HCT116 (cell line): ENCODE measurements around the gene CHRNB4. TPM values are rescaled to one million over a fixed set of nuclear protein-coding genes. Genes with fewer than 3 reads are reported as not detected.

Experiments used
- ATAC-seq: fragments of 200-7000 bp; cut with Tn5 transposase; 2 replicates; pipeline ENCODE4 v1.9.1; 2020; ENCODE audit warnings: mild to moderate bottlenecking, moderate library complexity
- BruUV-seq: library from RNA; stranded (reverse); fragments of 400-500 nt; replicated peaks from 2 replicates; lab custom pipeline; 2021; lab: Mats Ljungman, UMichigan
- CTCF ChIA-PET: fragments of 300-600 bp; sonication (Branson Sonifier 250); formaldehyde crosslinking; loops from one replicate; lab custom pipeline; 2021; ENCODE audit warnings: antibody characterized with exemption; lab: Charles Lee
- POLR2A ChIA-PET: fragments of 300-600, 350-600 bp; sonication (Branson Sonifier 250); formaldehyde crosslinking; loops from one replicate; lab custom pipeline; 2021; ENCODE audit warnings: antibody characterized with exemption; lab: Charles Lee
- RAD21 ChIA-PET, 2 experiments: fragments of 300-600 bp; sonication (Branson Sonifier 250); formaldehyde crosslinking; loops; one replicate each; lab custom pipeline; 2023; ENCODE audit warnings: low total read pairs in 2 of 2; ENCODE audit not compliant: uncharacterized antibody in 2 of 2, unreplicated experiment in 2 of 2, low non-redundant PET in 1 of 2; lab: Charles Lee
- DNase-seq: peaks from one replicate; pipeline ENCODE4 v3.0.0-alpha.2; 2010; ENCODE audit warnings: low read depth, low spot score
- H2AFZ ChIP-seq: fragments of 200-600 bp; shearing (Covaris generic), sonication (generic); 2 replicates; pipeline ENCODE4 v1.6.1; 2017; ENCODE audit warnings: low read depth, mixed run types, mixed read lengths, antibody characterized with exemption, low read length; ENCODE audit not compliant: poor library complexity, severe bottlenecking
- H3K27ac ChIP-seq: 2 replicates; pipeline ENCODE4 v1.5.1; 2012; ENCODE audit warnings: low read depth, low read length
- H3K27me3 ChIP-seq: fragments of 200-600 bp; sonication (generic); 2 replicates; pipeline ENCODE4 v1.6.1; 2016; ENCODE audit warnings: mixed run types, low read length, mixed read lengths; ENCODE audit not compliant: insufficient read depth
- H3K36me3 ChIP-seq, 2 experiments: fragments of 200-500 bp in 1 of 2; fragments of 200-600 bp in 1 of 2; sonication (Bioruptor generic) in 1 of 2; sonication (generic) in 1 of 2; 2 replicates each; pipeline versions ENCODE4 v1.5.1 to v1.6.1; 2014 to 2016; ENCODE audit warnings: low read length in 2 of 2, inconsistent platforms in 1 of 2, mixed read lengths in 1 of 2, mixed run types in 1 of 2; ENCODE audit not compliant: insufficient read depth in 2 of 2, control insufficient read depth in 1 of 2
- H3K4me1 ChIP-seq, 2 experiments: fragments of 200-600 bp in 1 of 2; sonication (generic) in 1 of 2; 2 replicates each; pipeline versions ENCODE4 v1.5.1 to v1.6.1; 2012 to 2017; ENCODE audit warnings: low read length in 2 of 2, inconsistent platforms in 1 of 2, mild to moderate bottlenecking in 1 of 2, mixed read lengths in 1 of 2, mixed run types in 1 of 2, moderate library complexity in 1 of 2; ENCODE audit not compliant: insufficient read depth in 2 of 2, control insufficient read depth in 1 of 2
- H3K4me2 ChIP-seq: fragments of 200-600 bp; sonication (generic); 2 replicates; pipeline ENCODE4 v1.6.1; 2017; ENCODE audit warnings: mixed run types, low read length, mixed read lengths
- H3K4me3 ChIP-seq, 2 experiments: fragments of 200-600 bp in 1 of 2; sonication (generic) in 1 of 2; replicated peaks in 1 of 2; 2 replicates each; pipeline ENCODE4 v1.5.1; 2011 to 2016; ENCODE audit warnings: low read length in 2 of 2, control low read depth in 1 of 2, low read depth in 1 of 2, mild to moderate bottlenecking in 1 of 2, mixed read lengths in 1 of 2, mixed run types in 1 of 2
- H3K79me2 ChIP-seq: fragments of 200-600 bp; sonication (generic); 2 replicates; pipeline ENCODE4 v1.6.1; 2017; ENCODE audit warnings: mild to moderate bottlenecking, mixed run types, low read length, moderate library complexity, mixed read lengths; ENCODE audit not compliant: insufficient read depth
- H3K9ac ChIP-seq: fragments of 200-600 bp; sonication (generic); 2 replicates; pipeline ENCODE4 v1.6.1; 2016; ENCODE audit warnings: low read length, mixed read lengths
- H3K9me2 ChIP-seq: fragments of 200-600 bp; sonication (generic), shearing (Covaris generic); 2 replicates; pipeline ENCODE4 v1.6.1; 2017; ENCODE audit warnings: mixed run types, mild to moderate bottlenecking, moderate library complexity; ENCODE audit not compliant: insufficient read depth
- H3K9me3 ChIP-seq, 2 experiments: fragments of 200-500 bp in 1 of 2; fragments of 200-600 bp in 1 of 2; sonication (Bioruptor generic) in 1 of 2; sonication (generic) in 1 of 2; 2 replicates each; pipeline ENCODE4 v1.6.1; 2014 to 2017; ENCODE audit warnings: low read length in 2 of 2, mixed read lengths in 2 of 2, inconsistent platforms in 1 of 2, low read depth in 1 of 2, mild to moderate bottlenecking in 1 of 2, mixed run types in 1 of 2, moderate library complexity in 1 of 2; ENCODE audit not compliant: control insufficient read depth in 1 of 2, insufficient read depth in 1 of 2
- H4K20me1 ChIP-seq: fragments of 200-600 bp; sonication (generic), shearing (Covaris generic); 2 replicates; pipeline ENCODE4 v1.6.1; 2017; ENCODE audit warnings: mixed run types, mild to moderate bottlenecking, moderate library complexity; ENCODE audit not compliant: insufficient read depth
- JUND ChIP-seq: IDR thresholded peaks from 2 replicates; pipeline ENCODE4 v1.6.1; 2012
- RAD21 ChIP-seq: IDR thresholded peaks from 2 replicates; pipeline ENCODE4 v1.6.1; 2012; ENCODE audit warnings: low read depth, mild to moderate bottlenecking
- SP1 ChIP-seq: IDR thresholded peaks from 2 replicates; pipeline ENCODE4 v1.6.1; 2012; ENCODE audit warnings: low read depth
- ZNF274 ChIP-seq: fragments of 200-500 bp; sonication (Bioruptor generic); IDR thresholded peaks from 2 replicates; pipeline ENCODE4 v1.6.1; 2014; ENCODE audit warnings: mild to moderate bottlenecking, low read depth, low read length, inconsistent platforms
- intact Hi-C: fragments of 100-400 bp; cut with micrococcal nuclease; formaldehyde crosslinking; loops from 2 replicates; pipeline ENCODE4 v1.10.0; 2022
- total RNA-seq: library from RNA; stranded (reverse); gene quantifications from one replicate; pipeline ENCODE4 v1.2.1, GENCODE V29; 2021; ENCODE audit not compliant: unreplicated experiment
- TF ChIP-seq, protein P1 (sequence below): IDR thresholded peaks from 2 replicates; pipeline ENCODE4 v1.6.1; 2012
- TF ChIP-seq, protein P2 (sequence below): IDR thresholded peaks from 2 replicates; pipeline ENCODE4 v1.6.1; 2011; ENCODE audit warnings: mild to moderate bottlenecking, low read length, moderate library complexity; ENCODE audit not compliant: insufficient replicate concordance; ENCODE audit errors: extremely low read depth

Gene CHRNB4
- total RNA-seq, 1 experiment from 2014 or later = 2.0 TPM

DNA sequence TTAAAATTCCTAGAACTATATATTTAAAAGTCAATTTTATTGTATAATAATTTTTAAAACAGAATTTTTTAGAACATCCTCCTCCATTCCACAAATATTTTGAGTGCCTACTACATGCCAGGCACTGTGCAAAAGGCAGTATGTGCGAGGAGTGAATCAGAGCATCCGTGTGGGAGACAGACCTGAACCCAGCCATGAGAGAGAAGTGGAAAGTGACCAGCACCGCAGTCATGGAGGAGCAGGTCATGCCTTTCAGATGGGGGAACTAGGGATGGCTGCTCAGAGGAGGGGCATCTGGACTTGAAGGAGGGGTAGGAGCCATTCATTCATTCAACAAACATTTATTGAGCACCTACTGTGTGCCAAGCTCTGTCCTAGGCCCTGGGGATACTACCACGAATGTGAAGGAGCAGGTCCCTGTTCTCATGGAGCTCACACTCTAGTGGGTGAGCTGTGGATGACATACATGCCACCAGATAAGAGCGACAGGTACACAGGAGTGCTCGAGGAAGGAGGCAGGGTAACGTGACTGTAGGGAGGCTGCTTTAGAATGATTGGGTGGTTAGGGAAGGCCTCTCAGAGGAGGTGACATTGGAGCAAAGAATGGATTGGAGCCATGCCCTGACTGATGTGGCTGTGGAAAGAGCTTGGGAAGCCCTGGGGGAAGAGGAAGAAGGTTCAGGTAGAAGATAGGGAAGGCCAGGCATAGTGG lies 17.1 kb downstream of the CHRNB4 start:
- ChIA-PET CTCF (interaction anchor here (0.9 to 1.2 kb wide), 2 partner anchors 14 to 117 kb away, joined by 3 read pairs; no protein-coding TSS in a partner anchor), POLR2A (no interaction called here), RAD21 (no interaction called here)
- Histone ChIP-seq H3K79me2 (no peaks in the 10 kb centered on the region), H3K4me3 (no peak overlapping the region), H3K27me3 (no peaks in the 10 kb centered on the region), H3K9me2 (no peaks in the 10 kb centered on the region), H3K27ac (no peak overlapping the region), H3K36me3 (no peaks in the 10 kb centered on the region), H3K9me3 (no peaks in the 10 kb centered on the region), H3K4me1 (no peaks in the 10 kb centered on the region), H4K20me1 (no peaks in the 10 kb centered on the region), H3K9ac (no peak overlapping the region), H2AFZ (no peak overlapping the region), H3K4me2 (no peak overlapping the region)
- BruUV-seq = no TSS peak
- TF ChIP-seq, protein P1, sequence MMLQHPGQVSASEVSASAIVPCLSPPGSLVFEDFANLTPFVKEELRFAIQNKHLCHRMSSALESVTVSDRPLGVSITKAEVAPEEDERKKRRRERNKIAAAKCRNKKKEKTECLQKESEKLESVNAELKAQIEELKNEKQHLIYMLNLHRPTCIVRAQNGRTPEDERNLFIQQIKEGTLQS = no peak
- no peak for TF ChIP-seq RAD21
- TF ChIP-seq, protein P2, sequence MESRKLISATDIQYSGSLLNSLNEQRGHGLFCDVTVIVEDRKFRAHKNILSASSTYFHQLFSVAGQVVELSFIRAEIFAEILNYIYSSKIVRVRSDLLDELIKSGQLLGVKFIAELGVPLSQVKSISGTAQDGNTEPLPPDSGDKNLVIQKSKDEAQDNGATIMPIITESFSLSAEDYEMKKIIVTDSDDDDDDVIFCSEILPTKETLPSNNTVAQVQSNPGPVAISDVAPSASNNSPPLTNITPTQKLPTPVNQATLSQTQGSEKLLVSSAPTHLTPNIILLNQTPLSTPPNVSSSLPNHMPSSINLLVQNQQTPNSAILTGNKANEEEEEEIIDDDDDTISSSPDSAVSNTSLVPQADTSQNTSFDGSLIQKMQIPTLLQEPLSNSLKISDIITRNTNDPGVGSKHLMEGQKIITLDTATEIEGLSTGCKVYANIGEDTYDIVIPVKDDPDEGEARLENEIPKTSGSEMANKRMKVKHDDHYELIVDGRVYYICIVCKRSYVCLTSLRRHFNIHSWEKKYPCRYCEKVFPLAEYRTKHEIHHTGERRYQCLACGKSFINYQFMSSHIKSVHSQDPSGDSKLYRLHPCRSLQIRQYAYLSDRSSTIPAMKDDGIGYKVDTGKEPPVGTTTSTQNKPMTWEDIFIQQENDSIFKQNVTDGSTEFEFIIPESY = no peak
- no peak for TF ChIP-seq JUND
- TF ChIP-seq ZNF274 = no peak
- no peak for TF ChIP-seq SP1
- ATAC-seq (no peak), DNase-seq (no peak)
- intact Hi-C loops = no loop called here
